Left ventricle myocardium superior (tissue), 1 donor: ENCODE results near the gene TIAM1. TPM values are rescaled to one million over a fixed set of nuclear protein-coding genes. Genes with fewer than 3 reads are reported as not detected.

Experiments
- ATAC-seq: fragments of 200-7000 bp; cut with Tn5 transposase; one replicate; pipeline ENCODE4 v1.9.1; 2020; ENCODE audit warnings: mild to moderate bottlenecking, moderate library complexity
- DNase-seq: peaks from one replicate; pipeline ENCODE4 v3.0.0-alpha.2; 2020
- intact Hi-C: fragments of 100-400 bp; cut with micrococcal nuclease; formaldehyde crosslinking; loops from one replicate; pipeline ENCODE4 v1.11.0; 2022
- total RNA-seq: library from RNA; stranded (reverse); fragmentation: NEBNext Ultra II Directional; extraction: Animal tissue kit (Norgen Biotek cat#: 25700); gene quantifications from one replicate; pipeline ENCODE4 v1.2.1, GENCODE V29; 2021
- donor health status: DM: no; HTN: yes; CAD: no; lungs with severe emphysema.

TIAM1 gene
- total RNA-seq, 1 donor from 2014 or later = 1.8 TPM

DNA sequence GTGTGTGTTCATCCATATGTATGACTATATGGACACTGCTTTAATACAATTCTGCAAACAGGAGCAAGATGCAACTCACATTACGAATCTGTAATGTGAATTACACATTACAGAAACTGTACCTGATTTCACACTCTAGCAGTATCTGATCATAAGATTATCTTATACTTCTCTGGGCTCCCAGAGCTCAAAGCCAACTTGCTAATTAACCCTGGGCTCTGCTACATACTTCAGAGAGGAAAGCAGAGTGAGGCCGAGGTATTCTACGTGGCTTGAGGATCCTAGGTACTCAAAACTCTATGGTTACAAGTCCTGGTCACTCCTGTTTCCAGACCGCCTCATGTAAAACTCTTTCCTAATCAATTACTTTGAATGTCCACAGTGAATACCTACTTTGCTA lies 156.6 kb downstream of the TIAM1 start:
- DNase-seq (no peak), ATAC-seq (no peak)
- intact Hi-C loops = no loop called here

DNA sequence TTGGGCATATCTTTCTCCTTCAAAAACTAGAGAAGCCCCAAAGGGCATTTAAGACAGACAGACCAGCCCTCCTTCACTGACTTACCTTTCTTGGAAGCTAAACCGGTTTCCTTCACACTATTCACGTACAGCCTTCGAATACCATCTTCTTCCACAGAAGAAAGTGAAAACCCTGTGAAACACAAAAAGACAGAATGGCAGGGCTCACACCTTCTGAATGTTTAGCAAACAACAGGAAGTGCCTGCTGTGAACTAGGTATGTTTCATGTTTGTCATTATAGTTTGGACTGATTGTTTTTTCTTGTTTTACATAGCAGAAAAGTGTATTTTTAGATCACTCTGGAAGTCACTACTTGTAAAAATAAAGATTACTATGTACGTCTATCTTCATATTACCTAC lies 157.1 kb downstream of the TIAM1 start:
- DNase-seq (no peak), ATAC-seq (no peak)
- intact Hi-C loops = no loop called here

DNA sequence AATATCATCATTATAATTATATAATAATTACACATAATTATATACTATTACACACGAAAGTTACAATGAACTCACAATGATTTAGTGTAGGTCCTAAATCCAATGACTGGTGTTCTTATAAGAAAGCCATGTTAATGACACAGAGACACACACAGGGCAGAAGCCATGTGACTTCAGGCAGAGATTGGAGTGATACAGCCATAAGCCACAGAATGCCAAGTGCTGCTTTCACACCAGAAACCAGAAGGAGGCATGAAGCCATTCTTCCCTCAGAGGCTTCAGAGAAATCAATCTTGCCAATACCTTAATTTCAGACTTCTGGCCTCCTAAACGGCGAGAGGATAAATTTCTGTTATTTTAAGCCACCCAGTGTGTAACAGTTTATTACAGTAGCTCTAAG lies 158.4 kb downstream of the TIAM1 start:
- ATAC-seq (no peak), DNase-seq (no peak)
- intact Hi-C loops = no loop called here

DNA sequence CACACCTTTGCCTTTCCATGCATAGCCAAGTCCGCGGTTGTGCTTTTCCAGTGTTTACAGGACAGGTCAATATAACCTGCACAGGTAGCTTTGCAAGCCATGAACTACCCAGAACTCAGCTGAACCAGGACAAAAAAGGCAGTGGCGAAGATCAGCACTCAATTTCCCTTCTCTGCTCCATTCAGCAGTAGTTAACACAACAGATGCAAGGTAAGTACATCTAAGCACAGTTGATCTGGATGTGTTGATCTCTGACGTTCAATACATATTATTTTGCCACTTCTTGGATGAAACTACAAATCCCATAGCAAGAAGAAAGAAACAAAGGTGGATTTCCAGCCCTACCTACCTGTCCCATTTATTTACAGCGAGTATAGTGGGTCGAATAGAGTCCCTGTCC lies 159.2 kb downstream of the TIAM1 start:
- intact Hi-C loops = no loop called here
- DNase-seq = no peak
- no peak for ATAC-seq

DNA sequence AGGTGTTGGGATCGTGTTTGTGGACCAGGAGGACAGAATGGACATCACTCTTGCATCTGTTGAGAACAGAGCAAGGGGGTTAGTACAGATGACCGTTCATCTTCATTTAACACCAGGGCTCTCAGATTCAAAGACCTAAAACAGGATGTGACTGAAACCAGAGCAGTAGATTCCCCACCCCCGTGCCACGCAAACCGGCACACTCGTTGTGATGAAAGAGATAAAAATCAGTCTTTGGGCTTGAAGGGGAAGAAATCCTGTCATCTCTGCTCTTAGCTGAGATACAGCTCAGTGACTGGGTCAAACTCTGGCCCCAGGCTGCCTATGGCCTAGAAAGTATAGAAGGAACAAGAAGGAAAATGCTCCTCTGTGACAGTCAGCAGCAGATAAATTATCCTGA lies 159.6 kb downstream of the TIAM1 start:
- DNase-seq (no peak), ATAC-seq (no peak)
- intact Hi-C loops = no loop called here

DNA sequence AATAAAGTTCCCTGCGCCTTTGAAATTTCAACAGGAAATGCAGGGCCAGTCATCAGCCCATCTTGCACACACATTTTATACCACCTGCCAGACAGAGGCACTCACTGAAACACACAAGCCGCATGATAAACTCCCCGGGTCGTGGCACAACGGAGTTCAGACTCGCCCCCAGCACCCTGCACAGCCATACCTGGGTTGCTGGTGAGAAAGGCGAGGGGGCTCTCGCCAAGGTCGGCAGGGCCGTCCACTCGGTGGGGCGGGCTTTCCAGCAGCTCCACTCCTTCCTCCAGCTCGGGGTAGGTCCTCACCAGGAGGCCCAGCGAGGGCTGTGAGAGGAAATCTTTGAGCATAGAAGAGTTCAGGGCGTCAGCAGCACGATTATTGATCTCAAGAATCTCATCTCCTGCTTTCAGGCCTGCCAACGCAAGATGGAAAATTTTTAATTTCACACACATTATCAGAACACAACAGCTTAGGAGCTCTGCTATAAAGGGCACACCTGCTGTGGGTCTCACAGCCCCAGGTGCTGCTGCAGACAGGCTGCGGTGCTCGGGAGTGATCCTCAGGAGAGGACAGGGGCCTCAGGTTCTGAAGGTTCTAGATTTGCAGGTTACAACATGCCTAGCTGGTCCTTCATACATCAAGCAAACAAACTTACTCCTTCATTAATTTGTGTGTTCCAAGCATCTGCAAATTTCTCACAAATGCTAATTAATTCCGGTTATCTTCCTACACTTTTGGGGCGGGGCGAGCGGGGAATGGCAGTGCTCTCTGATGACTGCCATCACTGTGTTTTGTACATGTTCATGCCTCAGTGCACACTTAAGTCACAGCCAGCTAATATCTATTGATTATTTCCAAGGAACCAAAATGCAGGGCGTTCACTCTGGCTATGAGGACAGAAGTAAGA lies 161.6 kb downstream of the TIAM1 start:
- ATAC-seq (no peak), DNase-seq (no peak)
- intact Hi-C loops = no loop called here

DNA sequence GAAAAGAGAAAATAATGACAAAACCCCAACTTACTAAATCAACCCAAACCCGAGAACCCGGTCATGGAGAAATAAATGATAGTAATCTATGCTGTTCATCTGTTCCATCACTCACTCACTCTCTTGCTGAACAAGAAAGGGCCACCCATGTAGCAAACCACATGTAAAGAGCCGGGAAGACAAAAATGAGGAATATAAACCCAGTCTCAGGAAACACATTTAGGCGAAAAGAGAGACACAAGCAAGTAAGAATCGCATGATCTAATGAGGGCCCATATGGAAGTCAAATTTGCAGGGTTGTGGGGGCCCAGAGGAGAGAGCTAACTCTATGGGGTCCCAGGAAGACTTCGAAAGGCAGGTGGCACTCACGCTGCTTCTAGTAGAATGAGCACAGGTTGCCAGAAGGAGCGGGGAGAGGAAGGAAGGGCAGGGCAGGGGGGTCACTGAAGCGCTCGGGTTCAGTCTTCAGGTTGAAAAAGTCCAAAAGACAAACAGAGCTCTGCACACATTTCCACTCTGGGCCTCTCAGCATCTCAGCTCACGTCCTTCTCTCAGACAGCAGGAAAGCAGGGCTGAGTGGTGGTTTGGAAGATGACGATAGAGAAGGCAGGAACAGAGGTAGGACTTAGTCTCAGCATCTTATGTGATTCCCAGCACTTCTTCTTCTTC lies 162.8 kb downstream of the TIAM1 start:
- ATAC-seq (no peak), DNase-seq (no peak)
- intact Hi-C loops = loop anchor here (2.0 kb wide), 1 partner anchor 82 kb away; no protein-coding TSS in a partner anchor

DNA sequence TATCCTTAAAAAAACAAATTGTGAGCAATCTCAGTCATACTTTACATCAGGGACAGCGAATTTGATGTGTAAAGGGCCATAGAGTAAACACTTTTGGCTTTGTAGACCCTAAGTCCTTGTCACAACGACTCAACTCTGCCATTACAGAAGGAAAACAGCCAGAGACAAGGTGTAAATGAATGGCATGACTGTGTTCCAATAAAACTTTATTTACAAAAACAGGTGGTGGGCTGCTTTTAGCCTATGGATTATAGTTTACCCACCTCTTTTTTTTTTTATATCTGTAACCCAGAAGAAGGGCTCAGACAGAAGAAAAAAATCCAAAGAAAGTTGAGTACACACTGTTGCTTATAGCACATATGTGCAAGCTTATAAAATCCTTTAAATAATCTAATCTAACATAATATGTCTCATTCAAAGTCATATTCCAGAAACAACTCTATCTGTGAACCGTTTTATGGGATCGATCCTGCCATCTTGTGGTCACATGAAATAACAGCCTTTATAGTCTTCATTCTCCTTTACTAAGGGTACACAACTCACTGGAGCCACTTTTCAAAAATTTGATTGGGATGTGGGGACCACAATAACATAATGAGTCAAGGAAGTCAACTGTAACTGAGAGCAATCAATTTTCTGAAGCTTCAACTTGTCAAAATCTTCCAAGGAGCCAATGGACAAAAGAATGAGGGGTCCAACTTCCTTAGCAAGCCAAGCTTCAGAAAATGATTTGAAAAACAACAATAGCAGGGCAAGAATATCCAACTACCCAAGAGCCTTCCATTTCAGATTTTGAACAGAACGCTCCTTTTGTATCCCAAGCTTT lies 163.6 kb downstream of the TIAM1 start:
- intact Hi-C loops = loop anchor here (2.0 kb wide), 1 partner anchor 82 kb away; no protein-coding TSS in a partner anchor
- no peak for DNase-seq
- peak; percentile 45 for ATAC-seq

DNA sequence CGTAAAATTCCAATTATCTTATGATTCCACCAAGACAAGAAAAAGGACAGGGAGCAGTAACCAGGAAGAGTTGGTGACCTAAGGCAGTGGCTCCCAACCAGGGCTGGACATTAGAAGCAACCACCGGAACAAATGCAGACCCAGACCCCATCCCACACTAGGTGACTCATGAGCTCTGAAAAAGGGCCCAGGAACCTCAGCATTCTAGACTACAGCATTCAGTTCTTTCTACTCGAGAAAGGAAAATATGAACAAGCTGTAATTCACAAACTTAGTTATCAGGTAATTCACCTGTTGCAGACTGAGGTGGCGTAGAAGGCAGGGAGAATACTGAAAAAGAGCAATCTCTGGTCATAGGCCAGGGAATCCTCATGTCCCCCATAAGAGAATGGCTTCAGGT lies 167.3 kb downstream of the TIAM1 start:
- intact Hi-C loops = no loop called here
- ATAC-seq = no peak
- DNase-seq = no peak

DNA sequence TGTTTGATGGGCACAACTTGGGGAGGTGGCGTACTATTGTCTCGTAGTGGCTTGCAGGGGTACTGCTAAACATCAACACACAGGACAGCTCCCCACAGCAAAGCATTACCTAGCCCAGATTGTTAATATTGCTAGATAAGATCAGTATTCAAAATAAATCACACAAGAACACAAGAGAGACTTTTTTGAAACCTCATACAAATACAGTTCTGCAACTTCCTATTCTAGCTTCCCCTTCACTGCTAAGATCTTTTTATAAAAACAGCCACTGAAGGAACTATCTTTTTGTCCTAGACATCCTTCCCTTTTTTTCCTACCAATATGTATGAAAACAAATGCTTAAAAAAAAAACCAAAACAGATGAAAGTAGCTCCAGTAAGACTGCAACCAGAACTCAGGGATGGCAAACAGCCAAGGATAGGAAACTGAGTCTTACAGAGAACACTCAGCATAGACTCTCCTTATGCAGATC lies 167.9 kb downstream of the TIAM1 start:
- peak; percentile 18 for ATAC-seq
- DNase-seq = no peak
- intact Hi-C loops = no loop called here

DNA sequence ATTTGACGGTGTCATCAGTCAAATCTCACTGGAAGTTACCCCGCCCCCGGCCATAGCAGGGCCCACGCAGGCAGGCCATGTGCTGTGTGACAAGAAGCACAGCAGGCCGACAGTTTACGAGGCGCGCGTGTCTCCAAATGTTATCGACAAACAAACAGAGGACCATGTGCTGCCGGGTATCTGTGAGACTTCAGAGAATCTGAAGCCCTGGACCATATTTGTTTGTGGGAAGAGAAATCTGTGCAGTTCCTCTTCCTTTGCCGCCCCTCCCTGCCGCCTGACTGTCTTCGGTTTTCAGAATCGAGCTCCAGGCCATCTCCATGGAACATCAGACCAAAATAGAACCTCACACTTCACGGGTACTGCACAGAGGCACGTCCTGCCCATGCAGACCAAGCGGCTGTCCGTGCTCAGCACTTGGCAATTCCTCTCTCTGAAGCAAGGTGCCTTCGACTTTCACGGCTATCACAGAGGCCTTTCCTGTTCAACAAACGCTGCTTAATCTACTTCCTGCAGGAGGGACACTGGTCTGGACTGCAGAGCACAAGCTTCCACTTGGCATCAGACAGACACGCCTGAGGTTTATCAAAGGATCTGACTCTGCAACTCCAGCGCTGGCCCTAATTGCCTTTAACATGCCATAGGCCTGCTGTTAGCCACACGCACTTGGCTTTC lies 170.0 kb downstream of the TIAM1 start:
- peak; percentile 95 for ATAC-seq
- DNase-seq = peak; percentile 54
- intact Hi-C loops = no loop called here

DNA sequence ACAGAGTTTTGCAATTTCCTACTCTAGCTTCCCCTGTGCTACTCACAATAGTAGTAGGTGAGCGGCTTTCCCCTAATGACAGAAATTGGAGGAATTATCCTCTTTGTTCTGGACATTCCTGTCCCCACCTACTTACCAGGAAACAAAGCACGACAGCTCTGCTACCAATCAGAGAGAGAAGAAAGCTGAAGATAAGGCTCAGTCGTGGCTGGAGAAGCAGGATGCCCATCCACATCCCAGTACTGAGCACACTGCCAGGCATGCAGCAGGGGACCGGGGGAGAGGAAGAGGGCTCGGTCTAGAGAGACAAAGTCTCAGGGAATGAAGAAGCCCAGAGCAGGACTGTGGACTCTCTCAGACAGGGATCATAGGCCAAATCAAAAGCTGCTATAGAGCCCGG lies 171.7 kb downstream of the TIAM1 start:
- no peak for DNase-seq
- intact Hi-C loops = no loop called here
- ATAC-seq = no peak

DNA sequence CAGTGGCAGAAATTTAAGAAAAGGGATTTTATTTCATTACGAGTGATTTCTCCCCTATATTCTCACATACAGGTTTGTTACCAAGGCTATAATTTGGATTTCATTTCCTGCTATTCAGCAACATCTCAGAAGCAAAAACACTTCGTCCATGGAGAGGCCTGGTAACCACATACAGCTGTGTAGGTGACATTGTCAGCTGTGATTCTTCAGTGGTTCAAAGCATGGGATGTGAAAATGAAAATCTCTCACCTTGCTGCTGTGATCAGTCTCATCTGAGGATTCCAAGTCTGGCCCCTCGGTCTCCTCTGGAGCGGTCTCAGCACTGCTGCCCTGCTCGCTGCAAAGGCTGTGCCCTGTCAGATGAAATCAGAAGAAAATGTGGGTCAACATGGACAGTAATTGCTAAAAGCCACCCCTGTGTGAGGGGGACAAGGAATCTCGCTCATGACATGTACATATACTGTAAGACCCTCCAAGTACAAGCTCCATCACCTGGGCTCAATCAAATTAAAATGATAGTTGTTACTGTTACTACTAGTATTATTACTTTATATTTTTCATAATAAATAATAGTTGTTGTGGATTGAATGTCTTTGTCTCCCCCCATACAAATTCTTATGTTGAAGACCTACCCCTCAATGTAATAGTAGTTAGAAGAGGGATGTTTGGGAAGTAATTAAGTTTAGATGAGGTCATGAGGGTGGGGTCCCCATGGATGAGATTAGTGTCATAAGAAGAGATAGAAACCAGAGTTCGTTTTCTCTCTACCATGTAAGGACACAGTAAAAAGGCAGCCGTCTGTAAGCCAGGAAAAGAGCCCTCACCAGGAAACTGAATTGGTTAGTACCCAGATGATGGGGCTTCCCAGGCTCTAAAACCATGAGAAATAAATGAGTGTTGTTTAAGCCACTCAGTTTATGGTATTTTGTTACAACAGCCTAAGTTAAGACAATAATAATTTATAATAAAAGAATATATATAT lies 179.1 kb downstream of the TIAM1 start:
- ATAC-seq (no peak), DNase-seq (no peak)
- intact Hi-C loops = no loop called here

DNA sequence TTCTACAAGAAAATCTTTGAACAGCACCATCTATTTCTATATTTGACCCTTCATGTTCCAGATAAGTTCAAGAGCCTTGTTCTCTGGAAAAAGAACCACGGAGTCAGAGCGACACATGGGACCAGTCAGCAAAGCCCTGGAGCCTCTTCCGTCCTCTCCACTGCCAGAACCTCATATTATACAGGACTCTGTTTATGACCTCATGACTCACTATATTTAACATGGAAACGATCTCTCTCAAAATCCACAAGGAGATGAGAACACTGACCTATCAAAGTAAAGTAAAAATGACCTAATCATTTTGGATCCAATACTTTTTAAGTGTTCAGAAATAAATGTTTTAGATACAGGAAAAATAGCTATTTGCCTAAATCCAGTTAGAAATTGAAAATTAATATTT lies 181.2 kb downstream of the TIAM1 start:
- DNase-seq = no peak
- ATAC-seq = peak; percentile 57
- intact Hi-C loops = no loop called here

DNA sequence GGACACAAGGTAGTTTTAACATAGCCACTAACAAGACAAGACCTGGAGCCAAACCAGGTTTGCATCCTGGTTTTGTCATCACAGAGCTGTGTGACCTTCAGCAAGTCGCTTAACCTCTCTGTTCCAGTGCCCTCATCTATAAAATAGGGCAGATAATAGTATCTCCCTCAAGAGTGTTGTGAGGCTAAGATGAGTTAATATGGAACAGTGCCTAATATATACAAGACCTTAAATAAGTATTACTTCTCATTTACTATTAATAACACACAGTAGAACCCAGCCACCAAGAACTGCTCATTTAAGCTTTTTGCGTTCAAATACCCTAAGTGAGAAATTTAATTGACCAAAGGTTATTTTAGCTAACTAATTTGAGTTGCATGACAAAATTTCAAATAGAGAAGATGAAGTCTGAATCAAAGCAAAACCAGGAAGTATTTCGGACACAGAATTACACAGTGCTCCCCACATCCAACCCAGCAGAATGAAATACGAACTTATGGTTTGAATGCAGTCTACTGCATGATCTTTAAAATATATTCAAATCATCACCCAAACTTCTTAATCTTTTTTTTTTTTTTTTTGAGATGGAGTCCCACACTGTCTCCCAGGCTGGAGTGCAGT lies 181.9 kb downstream of the TIAM1 start:
- ATAC-seq (peak; percentile 13), DNase-seq (no peak)
- intact Hi-C loops = no loop called here

DNA sequence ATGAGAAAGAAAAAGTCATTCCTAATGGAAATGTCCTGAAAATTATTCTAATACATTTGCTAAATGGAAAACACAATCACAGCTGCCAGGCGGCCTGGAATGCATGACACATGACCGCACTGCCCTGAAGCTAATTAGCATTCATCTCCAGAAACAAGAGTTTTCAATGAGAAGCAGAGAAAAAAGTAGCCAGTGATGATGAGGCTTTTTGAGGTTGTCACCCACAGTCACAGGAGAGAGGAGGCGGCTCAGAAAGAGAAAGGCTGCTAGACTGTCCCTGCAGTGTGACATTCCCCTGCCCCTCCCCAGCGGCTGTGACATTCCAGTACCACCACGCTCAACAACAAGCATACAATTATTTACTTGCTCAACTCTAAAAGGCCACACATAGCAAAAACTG lies 182.9 kb downstream of the TIAM1 start:
- intact Hi-C loops = no loop called here
- DNase-seq (no peak), ATAC-seq (no peak)

DNA sequence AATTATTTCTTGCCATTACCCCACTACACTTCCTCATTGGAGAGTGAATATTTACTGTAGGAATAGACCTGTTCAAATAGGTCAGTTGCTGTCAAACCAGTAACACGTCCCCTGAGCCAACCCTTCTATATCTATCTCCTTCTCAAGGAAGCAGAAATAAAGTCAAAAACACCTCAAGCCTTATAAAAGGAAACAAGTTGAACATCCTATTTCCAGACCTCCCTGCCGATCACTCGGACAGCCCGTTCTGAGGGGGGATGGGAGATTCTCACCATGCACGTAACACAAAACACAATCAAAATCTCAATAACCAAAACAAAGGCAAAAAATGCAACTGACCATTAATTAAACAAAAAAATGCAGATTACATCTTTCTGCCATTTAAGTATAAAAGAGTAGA lies 184.3 kb downstream of the TIAM1 start:
- intact Hi-C loops = no loop called here
- DNase-seq (no peak), ATAC-seq (no peak)
